Osteocyte (in vitro differentiated cells): ENCODE measurements around the gene BPIFB2. TPM values are rescaled to one million over a fixed set of nuclear protein-coding genes. Genes with fewer than 3 reads are reported as not detected.

Experiments
- DNase-seq: peaks from one replicate; pipeline ENCODE4 v3.0.0; 2021; ENCODE audit warnings: mixed read lengths; ENCODE audit not compliant: unreplicated experiment; ENCODE audit errors: extremely low spot score
- H3K27ac Mint-ChIP-seq: one replicate; pipeline ENCODE4 v1.8.0; 2021; ENCODE audit warnings: mild to moderate bottlenecking, mixed read lengths; ENCODE audit not compliant: unreplicated experiment
- H3K27me3 Mint-ChIP-seq: one replicate; pipeline ENCODE4 v1.8.0; 2021; ENCODE audit warnings: mixed read lengths; ENCODE audit not compliant: unreplicated experiment
- H3K36me3 Mint-ChIP-seq: one replicate; pipeline ENCODE4 v1.8.0; 2021; ENCODE audit warnings: mixed read lengths; ENCODE audit not compliant: unreplicated experiment
- H3K4me1 Mint-ChIP-seq: one replicate; pipeline ENCODE4 v1.8.0; 2021; ENCODE audit warnings: mixed read lengths; ENCODE audit not compliant: unreplicated experiment
- H3K4me3 Mint-ChIP-seq: one replicate; pipeline ENCODE4 v1.8.0; 2021; ENCODE audit warnings: mild to moderate bottlenecking, moderate library complexity, mixed read lengths; ENCODE audit not compliant: unreplicated experiment
- H3K9me3 Mint-ChIP-seq: one replicate; pipeline ENCODE4 v1.8.0; 2021; ENCODE audit warnings: mixed read lengths; ENCODE audit not compliant: unreplicated experiment
- total RNA-seq: library from RNA; stranded (reverse); gene quantifications from 2 replicates; pipeline ENCODE4 v1.2.1, GENCODE V29; 2021
- TF ChIP-seq, protein P1 (sequence below): fragments of 200-600 bp; sonication (generic); IDR thresholded peaks from 2 replicates; pipeline ENCODE4 v1.5.0; 2021; ENCODE audit warnings: antibody characterized with exemption, mild to moderate bottlenecking, moderate library complexity

The BPIFB2 gene
- total RNA-seq, 1 donor from 2014 or later, result not detected

- Mint-ChIP-seq H3K4me1 (no peaks in the 10 kb centered on the region), H3K4me3 (no peak overlapping the region), H3K27ac (no peak overlapping the region), H3K27me3 (peaks cover 3% of the 10 kb centered on the region), H3K36me3 (no peaks in the 10 kb centered on the region), H3K9me3 (no peaks in the 10 kb centered on the region)
- DNase-seq, result no peak
- TF ChIP-seq, protein P1, sequence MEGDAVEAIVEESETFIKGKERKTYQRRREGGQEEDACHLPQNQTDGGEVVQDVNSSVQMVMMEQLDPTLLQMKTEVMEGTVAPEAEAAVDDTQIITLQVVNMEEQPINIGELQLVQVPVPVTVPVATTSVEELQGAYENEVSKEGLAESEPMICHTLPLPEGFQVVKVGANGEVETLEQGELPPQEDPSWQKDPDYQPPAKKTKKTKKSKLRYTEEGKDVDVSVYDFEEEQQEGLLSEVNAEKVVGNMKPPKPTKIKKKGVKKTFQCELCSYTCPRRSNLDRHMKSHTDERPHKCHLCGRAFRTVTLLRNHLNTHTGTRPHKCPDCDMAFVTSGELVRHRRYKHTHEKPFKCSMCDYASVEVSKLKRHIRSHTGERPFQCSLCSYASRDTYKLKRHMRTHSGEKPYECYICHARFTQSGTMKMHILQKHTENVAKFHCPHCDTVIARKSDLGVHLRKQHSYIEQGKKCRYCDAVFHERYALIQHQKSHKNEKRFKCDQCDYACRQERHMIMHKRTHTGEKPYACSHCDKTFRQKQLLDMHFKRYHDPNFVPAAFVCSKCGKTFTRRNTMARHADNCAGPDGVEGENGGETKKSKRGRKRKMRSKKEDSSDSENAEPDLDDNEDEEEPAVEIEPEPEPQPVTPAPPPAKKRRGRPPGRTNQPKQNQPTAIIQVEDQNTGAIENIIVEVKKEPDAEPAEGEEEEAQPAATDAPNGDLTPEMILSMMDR, result no peak
Observed at GRCh38 chr20:32987044-32987825, 20.3 kb upstream of the BPIFB2 start.

GRCh38 chr20:32988008-32988407 lies 19.5 kb upstream of the BPIFB2 start:
- no peak overlapping the region for H3K4me3 Mint-ChIP-seq
- no peaks in the 10 kb centered on the region for H3K4me1 Mint-ChIP-seq
- no peak for DNase-seq
- no peaks in the 10 kb centered on the region for H3K36me3 Mint-ChIP-seq
- no peaks in the 10 kb centered on the region for H3K9me3 Mint-ChIP-seq
- TF ChIP-seq, protein P1, result no peak
- peaks cover 6% of the 10 kb centered on the region for H3K27me3 Mint-ChIP-seq
- no peak overlapping the region for H3K27ac Mint-ChIP-seq

DNA sequence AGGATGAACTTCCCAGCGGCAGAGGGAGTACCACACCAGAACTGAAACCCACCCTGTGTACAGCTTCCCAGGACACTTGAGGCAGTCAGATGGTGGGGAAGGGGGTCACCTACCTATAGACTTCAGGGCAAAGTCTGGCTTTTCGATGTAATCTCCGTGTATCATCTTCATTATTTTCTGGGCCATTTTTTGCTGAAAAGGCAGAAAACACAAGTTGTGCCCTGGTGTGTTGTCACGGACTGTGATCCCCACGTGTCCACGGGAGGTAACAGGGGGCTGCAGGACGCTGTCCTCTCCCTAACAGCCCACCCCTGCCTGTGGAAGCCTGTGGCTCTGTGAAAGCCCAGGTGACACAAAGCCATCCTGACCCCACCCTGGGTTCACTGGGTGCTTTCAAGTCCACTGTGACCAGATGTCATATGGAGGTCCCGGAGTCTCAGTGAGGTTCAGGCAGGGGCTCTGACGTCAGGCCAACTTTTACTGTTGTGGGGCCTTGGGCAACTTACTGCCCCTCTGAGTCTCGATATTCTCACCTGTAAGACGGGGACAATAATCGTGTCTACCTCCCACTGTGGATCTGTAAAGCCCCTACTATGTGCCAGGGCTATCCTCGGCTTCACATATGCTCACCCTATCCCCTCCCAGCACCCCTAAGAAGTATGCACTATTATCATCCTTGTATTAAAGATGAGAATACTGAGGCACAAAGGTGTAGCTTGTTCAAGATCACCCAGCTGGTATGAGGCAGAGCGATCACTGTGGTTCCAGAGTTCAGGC lies 17.8 kb upstream of the BPIFB2 start:
- Mint-ChIP-seq H3K4me3 (no peak overlapping the region), H3K9me3 (peaks cover 3% of the 10 kb centered on the region), H3K36me3 (no peaks in the 10 kb centered on the region), H3K4me1 (no peaks in the 10 kb centered on the region), H3K27ac (no peak overlapping the region), H3K27me3 (peaks cover 6% of the 10 kb centered on the region)
- no peak for DNase-seq
- TF ChIP-seq, protein P1, result no peak

DNA sequence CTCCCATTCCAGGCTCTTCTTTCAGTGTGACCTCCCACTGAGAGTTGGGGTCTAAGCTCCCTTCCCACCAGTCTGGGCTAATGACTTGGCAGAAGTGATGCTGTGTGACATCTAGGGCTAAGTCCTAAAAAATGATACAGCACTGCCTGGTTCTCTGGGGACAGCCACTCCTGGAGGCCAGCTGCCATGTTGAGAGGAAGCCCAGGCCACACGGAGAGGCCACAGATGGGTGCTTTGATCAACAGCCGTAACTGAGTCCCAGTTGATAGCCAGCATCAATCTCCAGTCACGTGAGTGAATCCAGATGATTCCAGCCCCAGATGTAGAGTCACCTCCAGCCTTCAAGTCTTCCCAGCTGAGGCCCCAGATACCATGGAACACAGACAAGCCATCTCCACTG lies 17.1 kb upstream of the BPIFB2 start:
- Mint-ChIP-seq H3K4me3 (no peak overlapping the region), H3K4me1 (no peaks in the 10 kb centered on the region), H3K36me3 (no peaks in the 10 kb centered on the region), H3K27me3 (peaks cover 6% of the 10 kb centered on the region), H3K9me3 (peaks cover 3% of the 10 kb centered on the region), H3K27ac (no peak overlapping the region)
- DNase-seq, result no peak
- TF ChIP-seq, protein P1, result no peak

GRCh38 chr20:32991383-32991782 lies 16.1 kb upstream of the BPIFB2 start:
- Mint-ChIP-seq H3K4me1 (no peaks in the 10 kb centered on the region), H3K27me3 (peaks cover 6% of the 10 kb centered on the region), H3K27ac (no peak overlapping the region), H3K4me3 (no peak overlapping the region), H3K36me3 (no peaks in the 10 kb centered on the region), H3K9me3 (peaks cover 3% of the 10 kb centered on the region)
- TF ChIP-seq, protein P1, result no peak
- DNase-seq, result no peak
